GM12865 (cell line): Measurements from ENCODE around the gene LZTR1.

Experiments used
- DNase-seq: peaks from one replicate; pipeline ENCODE4 v3.0.0; 2010; ENCODE audit warnings: low read depth
- H3K4me3 ChIP-seq: 2 replicates; pipeline ENCODE4 v1.5.1; 2011; ENCODE audit warnings: mild to moderate bottlenecking, low read depth, low read length, control low read depth
- CTCF ChIP-seq: IDR thresholded peaks from 2 replicates; pipeline ENCODE4 v1.5.1; 2011; ENCODE audit warnings: low read length, control low read depth, low read depth, inconsistent platforms; ENCODE audit not compliant: insufficient read depth; ENCODE audit errors: missing control alignments

LZTR1 gene

GRCh38 chr22:21016644-21017420 is 34.7 kb downstream of the LZTR1 start:
- no peak for TF ChIP-seq CTCF
- no peak for DNase-seq
- no peak overlapping the region for H3K4me3 ChIP-seq

- no peak for DNase-seq
- no peak for TF ChIP-seq CTCF
- H3K4me3 ChIP-seq, result no peak overlapping the region
Observed at GRCh38 chr22:21018314-21018713, 36.2 kb downstream of the LZTR1 start.

GRCh38 chr22:21020802-21021429 is 38.8 kb downstream of the LZTR1 start:
- TF ChIP-seq CTCF, result peak; percentile 41
- no peak overlapping the region for H3K4me3 ChIP-seq
- peak; percentile 37 for DNase-seq

GRCh38 chr22:21022507-21022906 is 40.4 kb downstream of the LZTR1 start:
- TF ChIP-seq CTCF, result no peak
- no peak for DNase-seq

GRCh38 chr22:21022955-21023614 is 41.0 kb downstream of the LZTR1 start:
- DNase-seq, result no peak
- TF ChIP-seq CTCF, result no peak
- H3K4me3 ChIP-seq, result no peak overlapping the region

More at GRCh38 chr22:21022507-21022906, 40.4 kb downstream of the LZTR1 start:
- H3K4me3 ChIP-seq, result no peak overlapping the region

- no peak for DNase-seq
- TF ChIP-seq CTCF, result no peak
- no peak overlapping the region for H3K4me3 ChIP-seq
Observed at GRCh38 chr22:21025266-21025665, 43.2 kb downstream of the LZTR1 start.
